ENCODE results near the gene SLC7A11.

The SLC7A11 gene

GRCh38 chr4:138138774-138139173 lies 103.4 kb downstream of the SLC7A11 start:
- no peak for TF ChIP-seq CTCF (IDR thresholded peaks at IDR 0.05; ENCODE audit: low read depth, low read length)
- H3K4me3 ChIP-seq (ENCODE audit: low read depth, low read length): no peak overlapping the region

DNA sequence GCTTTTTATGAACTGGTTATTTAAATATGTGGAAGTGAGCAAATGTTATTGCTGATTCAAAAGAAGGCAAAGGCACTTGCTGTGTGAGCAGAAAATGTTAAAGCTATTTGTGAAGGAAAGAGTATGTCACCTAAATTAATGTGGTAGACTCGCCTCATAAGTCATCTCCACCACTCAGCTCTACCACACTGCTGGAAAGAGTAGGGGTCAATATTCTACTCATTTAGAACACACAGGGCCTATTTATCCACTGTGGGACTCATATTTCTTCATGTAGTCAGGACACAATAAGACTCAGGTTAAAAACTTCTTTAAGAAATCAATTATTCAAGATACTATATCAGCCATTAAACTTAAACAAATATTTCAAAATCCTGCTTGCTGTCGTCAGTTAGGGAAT lies 106.5 kb downstream of the SLC7A11 start:
- no peak for TF ChIP-seq CTCF (IDR thresholded peaks at IDR 0.05; ENCODE audit: low read depth, low read length)
- H3K4me3 ChIP-seq (ENCODE audit: low read depth, low read length): no peak overlapping the region

DNA sequence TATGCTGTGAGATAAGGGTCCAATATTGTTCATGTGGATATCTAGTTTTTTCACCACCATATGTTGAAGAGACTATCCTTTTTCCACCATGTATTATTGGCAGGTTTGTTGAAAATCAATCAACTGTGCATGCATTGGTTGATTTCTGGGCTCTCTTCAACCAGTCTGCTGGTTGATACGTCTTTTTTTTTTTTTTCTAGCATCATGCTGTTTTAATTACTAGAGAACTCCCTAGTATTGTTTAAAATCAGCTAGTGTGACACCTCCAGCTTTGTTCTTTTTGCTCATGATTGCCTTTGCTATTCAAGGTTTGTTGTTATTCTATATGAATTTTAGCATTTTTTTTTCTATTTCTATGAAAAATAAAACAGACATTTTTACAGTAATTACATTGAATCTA lies 123.9 kb downstream of the SLC7A11 start:
- TF ChIP-seq CTCF (IDR thresholded peaks at IDR 0.05; ENCODE audit: low read depth, low read length): no peak
- no peak overlapping the region for H3K4me3 ChIP-seq (ENCODE audit: low read depth, low read length)

GRCh38 chr4:138115053-138115452 lies 127.1 kb downstream of the SLC7A11 start:
- no peak for TF ChIP-seq CTCF (IDR thresholded peaks at IDR 0.05; ENCODE audit: low read depth, low read length)
- no peak overlapping the region for H3K4me3 ChIP-seq (ENCODE audit: low read depth, low read length)

DNA sequence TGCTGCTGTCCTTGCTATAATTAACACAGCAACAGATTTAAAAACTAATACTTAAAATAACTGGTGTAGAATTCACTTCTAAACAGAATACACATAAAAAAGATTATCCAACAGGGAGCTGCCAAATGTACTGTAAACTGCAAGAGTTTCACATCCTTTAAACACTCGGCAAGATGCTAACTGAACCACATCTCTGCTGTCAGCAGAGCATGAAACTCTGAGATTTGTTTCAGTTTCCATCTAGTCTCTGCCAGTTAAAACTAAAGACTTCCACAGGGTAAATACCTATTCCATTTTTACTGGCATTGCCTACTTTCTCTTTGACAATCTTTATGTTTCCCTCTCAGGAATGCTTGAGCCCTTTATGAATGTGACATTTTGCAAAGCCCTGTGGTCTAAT lies 127.7 kb downstream of the SLC7A11 start:
- H3K4me3 ChIP-seq (ENCODE audit: low read depth, low read length): no peak overlapping the region
- TF ChIP-seq CTCF (IDR thresholded peaks at IDR 0.05; ENCODE audit: low read depth, low read length): no peak

Data from WI38 (cell line).